ENCODE results near the gene YWHAG.
"Not testable (repeated sequence)": the region's sequence is repeated elsewhere in the genome, so short reads cannot be mapped to it uniquely, and the experiment has no call there.

DNA sequence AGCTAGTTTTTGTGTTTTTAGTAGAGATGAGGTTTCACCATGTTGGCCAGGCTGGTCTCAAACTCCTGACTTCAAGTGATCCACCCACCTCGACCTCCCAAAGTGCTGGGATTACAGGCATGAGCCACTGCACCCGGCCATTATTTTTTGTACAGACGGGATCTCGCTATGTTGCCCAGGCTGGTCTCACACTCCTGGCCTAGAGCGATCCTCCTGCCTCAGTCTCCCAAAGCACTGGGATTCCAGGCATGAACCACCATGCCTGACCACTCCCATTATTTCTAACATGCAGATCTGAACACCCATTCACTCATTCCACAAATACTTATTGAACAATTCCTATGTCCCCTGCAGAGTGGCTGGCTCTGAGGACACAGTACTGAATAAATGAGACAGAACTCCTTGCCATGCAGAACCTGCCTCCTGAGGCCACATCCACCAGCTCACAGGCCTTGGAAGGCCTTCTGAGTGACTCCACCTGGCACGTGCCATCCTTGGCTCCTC, 67.9 kb downstream of the YWHAG start:
- TF ChIP-seq, protein P1, sequence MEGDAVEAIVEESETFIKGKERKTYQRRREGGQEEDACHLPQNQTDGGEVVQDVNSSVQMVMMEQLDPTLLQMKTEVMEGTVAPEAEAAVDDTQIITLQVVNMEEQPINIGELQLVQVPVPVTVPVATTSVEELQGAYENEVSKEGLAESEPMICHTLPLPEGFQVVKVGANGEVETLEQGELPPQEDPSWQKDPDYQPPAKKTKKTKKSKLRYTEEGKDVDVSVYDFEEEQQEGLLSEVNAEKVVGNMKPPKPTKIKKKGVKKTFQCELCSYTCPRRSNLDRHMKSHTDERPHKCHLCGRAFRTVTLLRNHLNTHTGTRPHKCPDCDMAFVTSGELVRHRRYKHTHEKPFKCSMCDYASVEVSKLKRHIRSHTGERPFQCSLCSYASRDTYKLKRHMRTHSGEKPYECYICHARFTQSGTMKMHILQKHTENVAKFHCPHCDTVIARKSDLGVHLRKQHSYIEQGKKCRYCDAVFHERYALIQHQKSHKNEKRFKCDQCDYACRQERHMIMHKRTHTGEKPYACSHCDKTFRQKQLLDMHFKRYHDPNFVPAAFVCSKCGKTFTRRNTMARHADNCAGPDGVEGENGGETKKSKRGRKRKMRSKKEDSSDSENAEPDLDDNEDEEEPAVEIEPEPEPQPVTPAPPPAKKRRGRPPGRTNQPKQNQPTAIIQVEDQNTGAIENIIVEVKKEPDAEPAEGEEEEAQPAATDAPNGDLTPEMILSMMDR (IDR thresholded peaks at IDR 0.05), result not testable (repeated sequence)
- TF ChIP-seq EZH2phosphoT487, EZH2 (IDR thresholded peaks at IDR 0.05): not testable (repeated sequence)

Measured in neural progenitor cell (in vitro differentiated cells).